Measurements from ENCODE around the gene SMTNL1. TPM values are rescaled to one million over a fixed set of nuclear protein-coding genes. Genes with fewer than 3 reads are reported as not detected.
A peak's percentile ranks its signal among the peaks of the same experiment; 100 is the strongest.

Gene SMTNL1
- total RNA-seq (2014; rRNA removed; shearing (Covaris generic)), result not detected in 2 replicates

- DNase-seq (ENCODE audit: low read depth), result no peak
Measured at GRCh38 chr11:57536947-57537619, at the start of gene SMTNL1. Gene SMTNL1, plus strand, starts transcription at chr11:57537595. Its CDS starts 5,048 bp downstream, at chr11:57542643.

GRCh38 chr11:57487920-57488659 lies 49.3 kb upstream of the SMTNL1 start:
- DNase-seq (ENCODE audit: low read depth), result no peak

- DNase-seq (ENCODE audit: low read depth), result no peak
Measured at GRCh38 chr11:57490456-57491248, 46.7 kb upstream of the SMTNL1 start.

- DNase-seq (ENCODE audit: low read depth), result peak; percentile 52
Measured at GRCh38 chr11:57491371-57492061, 45.9 kb upstream of the SMTNL1 start.

GRCh38 chr11:57493507-57494503 lies 43.6 kb upstream of the SMTNL1 start:
- DNase-seq (ENCODE audit: low read depth), result peak; percentile 62

GRCh38 chr11:57496109-57496820 lies 41.1 kb upstream of the SMTNL1 start:
- no peak for DNase-seq (ENCODE audit: low read depth)

GRCh38 chr11:57497303-57498247 lies 39.8 kb upstream of the SMTNL1 start:
- DNase-seq (ENCODE audit: low read depth), result no peak

- DNase-seq (ENCODE audit: low read depth), result no peak
Measured at GRCh38 chr11:57498540-57498939, 38.9 kb upstream of the SMTNL1 start.

GRCh38 chr11:57499413-57499982 lies 37.9 kb upstream of the SMTNL1 start:
- peak; percentile 96 for DNase-seq (ENCODE audit: low read depth)

GRCh38 chr11:57499983-57500461 lies 37.4 kb upstream of the SMTNL1 start:
- DNase-seq (ENCODE audit: low read depth), result no peak

GRCh38 chr11:57500515-57500914 lies 36.9 kb upstream of the SMTNL1 start:
- no peak for DNase-seq (ENCODE audit: low read depth)

GRCh38 chr11:57500926-57501325 lies 36.5 kb upstream of the SMTNL1 start:
- no peak for DNase-seq (ENCODE audit: low read depth)

GRCh38 chr11:57501953-57502352 lies 35.4 kb upstream of the SMTNL1 start:
- DNase-seq (ENCODE audit: low read depth), result no peak

GRCh38 chr11:57502376-57502775 lies 35.0 kb upstream of the SMTNL1 start:
- no peak for DNase-seq (ENCODE audit: low read depth)

GRCh38 chr11:57502870-57503269 lies 34.5 kb upstream of the SMTNL1 start:
- no peak for DNase-seq (ENCODE audit: low read depth)

- DNase-seq (ENCODE audit: low read depth), result no peak
Measured at GRCh38 chr11:57504511-57504910, 32.9 kb upstream of the SMTNL1 start.

GRCh38 chr11:57506522-57506921 lies 30.9 kb upstream of the SMTNL1 start:
- DNase-seq (ENCODE audit: low read depth), result no peak

Data from Daoy (cell line).